A172 (cell line): ENCODE measurements around the gene SAMD14. TPM values are rescaled to one million over a fixed set of nuclear protein-coding genes. Genes with fewer than 3 reads are reported as not detected.
A peak's percentile ranks its signal among the peaks of the same experiment; 100 is the strongest.

Source experiments
- DNase-seq: peaks from one replicate; pipeline ENCODE4 v3.0.0-alpha.2; 2015; ENCODE audit warnings: low spot score
- total RNA-seq: library from RNA; depleted of rRNA; stranded (reverse); fragments of >200 nt; shearing (Covaris generic); gene quantifications from 2 replicates; pipeline ENCODE4 v1.2.3, GENCODE V29; 2014

SAMD14 gene
- total RNA-seq, 1 experiment from 2014 or later, result 0.62 TPM

DNA sequence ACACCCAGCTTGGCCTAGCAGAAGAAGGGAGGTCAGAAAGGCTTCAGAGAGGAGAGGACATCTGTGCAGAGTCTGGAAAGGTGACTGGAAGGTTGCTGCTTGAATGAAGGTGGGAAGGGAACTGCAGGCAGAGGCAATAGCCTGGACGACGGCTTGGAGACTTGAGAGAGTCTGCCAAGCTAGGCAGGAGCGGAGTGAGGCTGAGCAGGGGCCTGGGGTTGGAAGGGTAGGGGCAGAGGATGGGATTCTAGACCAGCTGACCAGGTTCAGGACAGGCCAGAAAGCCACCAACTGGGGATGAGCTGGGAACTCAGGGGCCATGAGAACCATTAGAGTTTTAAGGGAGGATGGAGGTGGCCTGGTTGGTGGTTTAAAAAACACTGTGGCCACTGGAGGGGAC, 35.5 kb upstream of the SAMD14 start:
- no peak for DNase-seq

DNA sequence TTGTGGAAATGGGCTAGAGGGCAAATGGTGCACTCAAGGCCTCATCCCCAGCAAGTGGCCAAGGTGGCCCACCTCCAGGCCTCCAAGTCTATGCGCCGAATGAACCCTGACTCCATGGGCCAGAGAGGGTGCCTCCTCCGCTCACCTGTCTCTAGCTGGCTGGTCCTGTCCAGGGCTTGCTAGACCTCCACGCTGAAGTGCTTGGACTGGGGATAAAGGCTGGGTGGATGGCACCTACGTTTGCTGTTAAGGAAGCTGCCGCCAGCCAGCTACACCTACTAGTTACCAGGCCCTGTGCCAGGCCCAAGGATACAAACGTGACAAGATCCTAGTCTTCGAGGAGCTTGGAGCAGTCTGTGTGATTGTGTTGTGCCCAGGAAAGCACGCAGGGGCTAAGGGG, 35.1 kb upstream of the SAMD14 start:
- no peak for DNase-seq

DNA sequence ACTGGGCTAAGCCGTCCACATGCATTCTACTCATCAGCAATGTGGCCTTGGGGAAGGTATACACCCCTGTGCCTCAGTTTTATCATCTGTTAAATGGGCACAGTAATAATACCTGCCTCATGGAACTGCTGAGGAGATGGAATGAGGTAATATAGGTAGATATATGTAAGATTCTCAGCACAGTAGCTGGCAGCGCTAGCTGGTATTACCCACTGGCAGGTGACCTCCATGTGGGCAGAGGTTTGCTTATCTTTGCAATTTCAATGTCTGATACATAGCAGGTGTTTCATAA, 34.7 kb upstream of the SAMD14 start:
- DNase-seq, result no peak

DNA sequence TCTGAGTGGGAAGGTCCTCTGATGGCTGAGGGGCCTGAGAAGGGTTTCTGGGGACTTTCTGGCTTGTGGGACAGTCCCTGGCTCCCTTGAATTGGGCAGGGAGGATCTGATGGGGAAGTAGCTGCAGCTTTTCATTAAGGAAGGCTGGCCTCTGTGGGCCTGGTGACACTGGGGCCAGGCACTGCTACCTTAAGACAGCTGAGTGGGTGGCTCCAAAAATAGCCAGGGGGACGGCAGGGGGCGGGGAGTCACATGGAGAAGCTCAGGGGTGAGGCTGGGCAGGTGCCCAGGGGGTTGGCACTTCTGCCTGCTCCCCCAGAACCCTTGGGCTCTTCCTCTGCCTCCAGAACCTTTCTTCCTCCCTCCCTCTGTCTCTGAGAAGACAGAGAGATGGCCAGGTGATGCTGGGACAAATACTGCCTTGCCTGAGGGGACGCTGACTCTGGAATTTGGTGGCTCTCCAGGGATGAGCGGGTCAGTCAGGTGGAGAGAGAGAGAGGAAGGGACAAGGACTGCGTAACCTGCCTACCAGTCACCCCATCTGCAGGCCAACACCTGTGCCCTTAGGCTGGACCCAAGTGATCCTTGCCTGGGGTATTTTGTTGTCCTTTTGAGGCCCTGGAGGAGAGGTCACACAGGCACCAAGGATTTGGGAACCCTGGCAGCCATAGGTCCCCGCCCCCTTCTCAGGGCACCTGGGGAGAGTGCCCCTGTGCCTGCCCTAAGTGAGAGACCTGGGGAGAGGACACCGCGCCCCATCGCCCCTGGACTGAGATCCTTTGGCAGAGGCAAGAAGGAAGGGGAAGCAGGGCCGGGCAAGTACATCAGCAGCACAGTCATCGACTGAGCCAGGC, 34.1 kb upstream of the SAMD14 start:
- no peak for DNase-seq

DNA sequence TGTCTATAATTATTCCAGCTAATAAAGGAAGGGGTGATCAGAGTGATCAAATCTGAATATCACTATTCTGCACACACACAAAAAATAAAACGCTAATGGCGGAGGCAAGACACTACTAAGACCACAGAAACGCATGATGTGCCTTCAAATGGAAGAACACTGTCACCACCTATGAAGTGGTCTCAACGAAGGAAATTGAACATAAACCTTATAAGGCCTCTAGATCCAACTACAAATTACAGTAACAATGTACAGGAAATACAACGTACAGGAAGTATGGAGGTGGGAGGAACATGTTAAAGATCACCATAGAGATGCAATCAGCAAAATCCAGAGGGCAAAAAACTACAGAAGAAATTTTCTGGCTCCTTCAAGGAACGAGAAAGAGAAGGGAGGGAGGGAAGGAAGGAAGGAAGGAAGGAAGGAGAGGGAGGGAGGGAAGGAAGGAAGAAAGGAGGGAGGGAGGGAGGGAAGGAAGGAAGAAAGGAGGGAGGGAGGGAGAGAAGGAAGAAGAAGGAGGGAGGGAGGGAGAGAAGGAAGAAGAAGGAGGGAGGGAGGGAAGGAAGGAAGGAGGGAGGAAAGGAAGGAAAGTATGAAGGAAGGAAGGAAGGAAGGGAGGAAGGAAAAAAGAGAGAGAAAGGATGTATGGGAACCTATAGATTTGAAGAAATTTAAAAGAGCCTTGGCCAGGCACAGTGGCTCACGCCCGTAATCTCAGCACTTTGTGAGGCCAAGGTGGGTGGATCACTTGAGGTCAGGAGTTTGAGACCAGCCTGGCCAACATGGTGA, 32.7 kb upstream of the SAMD14 start:
- no peak for DNase-seq

DNA sequence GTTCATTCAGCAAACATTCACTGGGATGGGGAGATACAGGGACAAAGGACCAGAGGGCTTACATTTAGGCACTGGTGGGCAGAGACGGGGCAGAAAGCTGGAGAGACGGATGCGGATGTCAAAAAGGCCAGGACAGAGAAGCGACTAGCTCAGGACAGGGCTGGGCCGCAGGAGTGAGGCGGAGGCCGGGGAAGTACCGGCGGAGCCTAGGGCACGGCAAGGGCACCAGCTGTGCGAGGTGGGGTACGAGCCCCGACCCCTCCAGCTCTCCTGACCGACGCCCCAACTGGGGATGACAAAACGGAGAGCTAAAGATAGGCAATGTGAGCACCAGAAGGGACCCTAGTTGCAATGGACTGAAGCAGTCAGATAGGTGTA, 31.9 kb upstream of the SAMD14 start:
- no peak for DNase-seq

DNA sequence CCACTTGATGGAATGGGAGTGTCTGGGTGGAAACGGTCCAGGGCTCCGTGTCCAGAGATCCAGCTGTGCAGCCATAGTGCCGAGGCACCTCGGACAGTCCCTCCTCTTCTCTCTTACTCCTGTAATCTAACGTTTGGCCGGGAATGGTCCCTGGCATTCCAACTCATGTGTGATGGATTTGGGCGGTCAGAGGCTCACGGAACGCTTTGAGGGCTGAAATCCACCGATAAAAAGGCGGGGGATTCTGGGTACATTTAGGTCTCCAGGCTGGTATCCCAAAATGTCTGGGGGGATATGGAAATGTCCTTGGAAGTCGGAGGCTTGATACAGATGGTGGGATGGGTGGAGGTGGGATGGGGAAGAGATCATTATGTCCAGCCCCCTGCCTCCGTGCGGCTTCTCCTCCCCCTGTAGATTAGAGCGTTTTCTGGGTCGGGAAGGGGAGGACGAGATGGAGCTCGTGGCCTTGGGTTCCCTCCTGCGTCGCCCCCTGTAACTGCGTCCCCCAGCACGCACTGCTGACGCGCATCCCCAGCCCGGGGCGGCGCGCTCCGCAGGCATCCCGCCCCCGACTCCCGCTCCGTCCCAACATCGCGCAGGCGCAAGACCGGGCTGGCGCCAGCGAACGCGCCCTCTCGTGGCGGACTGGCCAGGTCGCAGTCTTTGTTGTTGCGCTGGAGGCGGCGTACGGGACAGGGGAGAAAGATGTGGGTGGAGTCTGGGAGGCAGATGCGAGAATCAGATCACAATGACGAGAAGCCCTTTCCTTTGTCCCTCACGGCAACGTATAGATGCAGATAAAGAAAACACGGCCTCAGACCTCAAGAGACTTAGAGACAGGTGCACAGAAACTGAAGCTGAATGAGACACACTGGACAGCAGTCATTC, 31.3 kb upstream of the SAMD14 start:
- peak; percentile 78 for DNase-seq

DNA sequence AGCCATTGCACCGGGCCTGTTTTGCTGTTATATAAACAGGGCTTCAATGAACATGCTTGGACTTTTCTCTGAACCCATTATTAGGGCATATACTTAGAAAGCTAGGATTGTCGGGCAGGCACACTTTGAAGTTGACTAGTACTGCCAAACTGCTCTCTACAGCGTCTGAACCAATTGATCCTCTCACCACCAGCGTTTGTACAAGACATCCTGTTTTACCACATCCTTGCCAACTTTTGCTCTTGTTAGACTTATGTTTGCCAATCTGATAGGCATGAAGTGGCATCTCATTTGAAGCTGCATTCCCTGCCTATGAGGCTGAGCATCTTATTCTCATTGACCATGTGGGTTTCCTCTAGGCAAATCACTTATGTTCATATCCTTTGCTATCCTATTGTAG, 27.9 kb upstream of the SAMD14 start:
- DNase-seq, result no peak

DNA sequence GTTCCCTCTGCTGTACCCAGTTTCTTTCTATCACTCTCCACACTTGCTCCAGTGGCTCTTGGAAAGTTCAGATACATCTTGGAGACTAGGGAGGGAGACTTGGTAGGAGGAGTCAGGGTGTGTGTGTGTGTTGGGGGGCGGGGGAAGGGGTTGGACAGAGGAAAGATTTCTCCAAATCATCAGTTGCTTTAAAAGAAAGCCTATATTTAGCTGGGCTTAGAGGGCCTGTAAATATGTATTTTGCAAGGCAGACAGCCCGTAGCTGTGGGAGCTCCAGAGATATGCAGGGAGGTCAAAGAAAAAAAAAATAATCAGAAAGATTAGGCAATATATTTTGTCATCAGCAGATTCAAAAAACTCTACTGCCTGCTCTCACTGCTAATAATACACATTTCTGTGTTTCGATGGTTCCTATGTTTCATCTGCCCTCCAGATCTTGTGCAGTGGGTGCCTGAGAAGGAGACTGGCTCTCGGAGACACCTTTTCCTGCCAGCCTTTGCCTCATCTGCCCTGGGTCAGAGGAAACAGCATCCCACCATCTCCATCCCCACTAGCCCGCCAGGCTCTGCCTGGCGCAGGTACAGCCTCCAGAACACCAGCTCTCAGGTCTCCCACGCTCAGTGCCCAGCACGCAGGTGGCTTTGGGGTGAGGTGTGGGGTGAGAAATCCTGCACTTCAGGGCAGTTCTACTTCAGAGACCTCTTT, 25.3 kb upstream of the SAMD14 start:
- DNase-seq, result no peak

DNA sequence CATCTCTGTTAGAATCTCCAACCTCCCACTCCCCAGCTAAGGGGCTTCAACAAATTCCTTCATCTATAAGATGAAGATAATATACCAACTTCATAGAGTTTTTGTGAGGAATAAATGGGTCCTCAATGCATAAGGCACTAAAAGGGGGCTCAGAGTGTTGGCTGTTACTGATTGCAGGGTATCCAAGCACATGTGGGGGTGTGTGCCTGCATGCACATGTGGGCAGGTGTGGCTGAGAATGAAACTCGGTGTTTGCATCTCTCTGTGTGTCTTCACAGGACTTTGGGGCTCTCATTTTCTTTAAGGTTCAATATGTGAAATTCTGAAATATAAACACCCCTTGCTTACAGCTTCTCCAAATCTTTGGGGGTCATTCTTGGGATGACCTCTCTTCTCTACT, 24.6 kb upstream of the SAMD14 start:
- no peak for DNase-seq

DNA sequence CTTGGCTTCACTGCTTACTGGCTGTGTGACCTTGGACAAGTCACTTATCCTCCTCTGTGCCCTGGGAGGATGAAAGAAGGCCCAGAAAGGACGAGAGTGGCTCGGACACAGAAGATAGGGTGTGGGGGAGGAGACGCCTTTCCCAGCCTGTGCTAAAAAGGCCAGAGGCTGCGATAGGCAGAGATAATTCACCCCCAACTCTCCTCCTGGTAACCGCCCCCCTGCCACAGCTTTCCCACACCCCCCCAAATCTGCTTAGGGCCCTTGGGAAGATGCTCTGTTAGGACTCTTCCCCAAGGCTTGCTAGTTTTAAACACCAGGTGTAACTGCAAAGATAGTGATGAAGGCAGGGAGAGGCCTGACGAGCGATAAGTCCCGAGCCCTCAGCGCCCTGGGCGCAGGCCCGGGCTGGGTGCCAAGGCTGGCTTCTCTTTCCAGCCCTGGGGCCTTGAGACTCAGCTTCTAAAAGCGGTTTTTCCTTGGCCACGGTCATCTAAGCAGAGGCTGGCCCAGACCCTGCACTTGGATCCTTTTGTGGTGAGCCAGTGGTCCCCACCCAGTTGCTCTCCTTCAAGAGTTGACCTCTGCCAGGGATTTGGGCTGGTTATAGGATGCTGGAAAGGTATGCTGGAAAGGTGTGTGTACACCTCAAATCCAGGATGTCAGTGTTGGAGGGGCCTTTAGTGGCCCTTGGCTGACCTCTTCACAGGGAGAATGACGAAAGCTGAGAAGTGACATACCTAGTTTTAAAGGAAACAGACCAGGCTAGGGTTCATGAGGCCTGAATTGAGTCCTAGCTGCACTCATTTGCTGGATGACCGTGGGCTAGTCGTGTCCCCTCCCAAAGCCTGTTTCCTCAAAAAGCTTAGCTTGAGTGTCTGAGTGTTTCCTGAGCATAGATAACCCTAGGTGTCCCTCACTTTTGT, 24.0 kb upstream of the SAMD14 start:
- DNase-seq, result no peak

DNA sequence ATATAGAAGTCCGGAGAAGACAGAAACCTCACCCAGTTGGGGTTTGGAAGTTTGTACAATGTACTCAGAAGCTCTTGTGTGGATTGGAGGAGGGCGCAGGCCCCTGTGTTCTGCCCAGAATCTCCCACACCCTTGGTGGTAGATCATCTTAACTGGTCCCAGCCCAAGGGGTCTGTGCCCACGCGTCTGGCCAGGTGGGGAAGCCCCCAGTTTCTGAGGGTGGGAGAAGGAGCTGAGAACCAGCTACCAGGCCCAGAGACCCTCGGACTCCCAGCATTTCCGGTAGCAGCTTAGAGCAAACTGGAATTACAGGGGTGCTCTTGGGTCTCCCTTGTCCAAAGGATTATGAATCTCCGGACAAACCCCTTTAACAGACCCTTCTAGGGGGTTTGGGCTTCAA, 22.8 kb upstream of the SAMD14 start:
- no peak for DNase-seq

DNA sequence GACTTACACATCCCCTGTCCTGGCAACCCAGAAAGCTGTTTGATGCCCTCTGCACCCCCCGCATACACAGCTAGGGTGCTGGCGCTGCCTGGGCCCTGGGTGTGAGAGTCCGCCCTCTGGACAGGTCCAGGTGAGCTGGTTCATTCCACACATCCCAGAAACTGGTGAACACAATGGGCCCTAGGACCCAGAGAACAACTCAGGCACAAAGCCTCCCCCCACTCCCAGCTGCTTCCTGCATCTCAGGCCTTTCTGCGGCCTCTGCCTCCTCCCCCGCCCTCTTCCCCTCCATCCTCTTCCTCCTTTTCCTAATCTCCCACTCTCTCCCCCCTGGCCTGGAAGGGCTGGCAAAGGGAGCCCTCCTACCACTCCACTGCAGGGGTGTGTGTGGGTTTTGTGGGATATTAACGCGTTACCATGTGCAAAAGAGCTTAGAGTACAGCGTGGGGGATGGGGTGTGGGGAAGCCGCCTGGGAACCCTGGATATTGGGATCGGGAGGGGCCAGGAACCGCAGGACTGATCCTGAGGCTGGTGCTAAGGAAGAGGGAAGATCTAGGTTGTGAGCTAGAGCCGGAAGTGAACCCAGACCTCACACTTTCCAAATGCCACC, 22.1 kb upstream of the SAMD14 start:
- DNase-seq, result peak; percentile 96

DNA sequence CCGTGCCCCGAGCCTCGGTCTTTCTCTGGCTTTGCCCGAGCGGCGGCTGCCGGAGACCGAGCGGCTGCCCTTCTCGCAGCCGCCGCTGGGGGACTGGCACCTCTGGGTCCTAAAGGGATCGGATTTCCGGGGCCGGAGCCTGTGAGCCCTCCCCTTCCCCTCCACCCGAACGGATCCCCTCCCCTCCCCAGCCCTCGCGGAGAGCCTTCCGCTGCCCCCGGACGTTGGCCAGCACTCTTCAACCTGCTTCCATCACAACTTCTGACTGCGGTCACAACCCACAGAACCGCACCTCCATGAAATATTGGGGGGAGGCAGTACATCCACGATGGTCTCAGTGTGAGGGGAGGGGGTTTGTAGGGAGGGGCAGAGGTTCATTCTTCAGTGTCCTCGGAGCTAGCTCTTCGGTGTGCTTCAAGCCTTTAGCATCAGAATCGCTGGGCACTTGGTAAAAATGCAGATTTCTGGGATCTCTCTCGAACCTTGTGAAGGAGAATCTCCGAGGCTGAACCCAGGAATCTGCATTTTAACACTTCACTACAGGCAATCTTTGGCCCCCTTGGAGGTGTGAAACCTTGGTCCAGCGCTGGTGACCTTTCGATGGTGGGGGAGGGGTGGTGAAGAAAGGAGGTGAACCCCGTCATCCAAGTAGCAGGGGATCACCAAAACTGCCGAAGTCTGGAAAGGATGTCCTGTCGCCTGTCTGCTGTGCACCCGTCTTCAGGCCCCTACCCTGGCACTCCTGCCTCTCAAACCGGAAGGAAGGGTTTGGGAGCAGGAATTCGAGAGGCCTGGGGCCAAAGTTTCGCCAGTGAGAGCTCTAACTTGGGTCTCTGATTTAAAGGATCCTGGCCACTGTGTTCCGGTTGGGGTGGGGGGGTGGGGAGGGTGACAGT, 21.3 kb upstream of the SAMD14 start:
- DNase-seq, result peak; percentile 85

DNA sequence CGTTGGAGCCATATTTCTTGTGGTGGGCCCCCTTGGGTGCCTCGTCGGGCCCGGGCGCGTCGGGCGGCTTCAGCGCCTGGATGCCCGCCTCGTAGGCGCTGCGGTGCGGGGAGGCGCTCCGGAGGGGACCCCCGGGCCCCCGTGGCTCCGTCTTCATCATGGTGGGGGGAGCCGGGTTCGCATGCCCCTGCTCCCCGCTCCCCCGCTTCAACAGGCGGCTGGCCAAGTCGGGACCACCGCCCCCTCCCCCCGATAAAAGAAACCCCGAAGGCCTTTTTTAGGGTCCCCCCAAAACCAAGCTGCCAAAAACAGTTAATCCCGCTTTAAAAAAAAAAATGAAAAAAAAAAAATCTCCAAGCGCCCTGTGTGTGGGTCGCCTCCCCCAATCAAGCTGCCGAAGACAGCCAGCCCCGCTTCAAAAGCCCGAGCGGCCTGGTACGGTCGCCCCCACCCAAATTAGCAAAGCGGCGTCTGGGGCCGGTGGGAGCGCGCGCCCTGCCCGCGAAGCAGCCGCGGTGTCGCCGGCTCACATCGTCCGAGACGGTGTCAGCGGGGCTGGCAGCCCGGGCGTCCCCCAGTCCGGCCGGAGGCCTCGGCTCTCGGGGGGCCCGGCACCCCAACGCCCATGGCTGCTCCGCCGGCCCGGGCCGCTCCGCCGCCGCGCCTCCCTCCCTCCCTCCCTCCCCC, 20.5 kb upstream of the SAMD14 start, which contains the start of gene PPP1R9B:
TSS of gene PPP1R9B (minus strand) at position 324 of the 687 bp plus-strand sequence. CDS start at position 160, 164 bp downstream.
- no peak for DNase-seq

DNA sequence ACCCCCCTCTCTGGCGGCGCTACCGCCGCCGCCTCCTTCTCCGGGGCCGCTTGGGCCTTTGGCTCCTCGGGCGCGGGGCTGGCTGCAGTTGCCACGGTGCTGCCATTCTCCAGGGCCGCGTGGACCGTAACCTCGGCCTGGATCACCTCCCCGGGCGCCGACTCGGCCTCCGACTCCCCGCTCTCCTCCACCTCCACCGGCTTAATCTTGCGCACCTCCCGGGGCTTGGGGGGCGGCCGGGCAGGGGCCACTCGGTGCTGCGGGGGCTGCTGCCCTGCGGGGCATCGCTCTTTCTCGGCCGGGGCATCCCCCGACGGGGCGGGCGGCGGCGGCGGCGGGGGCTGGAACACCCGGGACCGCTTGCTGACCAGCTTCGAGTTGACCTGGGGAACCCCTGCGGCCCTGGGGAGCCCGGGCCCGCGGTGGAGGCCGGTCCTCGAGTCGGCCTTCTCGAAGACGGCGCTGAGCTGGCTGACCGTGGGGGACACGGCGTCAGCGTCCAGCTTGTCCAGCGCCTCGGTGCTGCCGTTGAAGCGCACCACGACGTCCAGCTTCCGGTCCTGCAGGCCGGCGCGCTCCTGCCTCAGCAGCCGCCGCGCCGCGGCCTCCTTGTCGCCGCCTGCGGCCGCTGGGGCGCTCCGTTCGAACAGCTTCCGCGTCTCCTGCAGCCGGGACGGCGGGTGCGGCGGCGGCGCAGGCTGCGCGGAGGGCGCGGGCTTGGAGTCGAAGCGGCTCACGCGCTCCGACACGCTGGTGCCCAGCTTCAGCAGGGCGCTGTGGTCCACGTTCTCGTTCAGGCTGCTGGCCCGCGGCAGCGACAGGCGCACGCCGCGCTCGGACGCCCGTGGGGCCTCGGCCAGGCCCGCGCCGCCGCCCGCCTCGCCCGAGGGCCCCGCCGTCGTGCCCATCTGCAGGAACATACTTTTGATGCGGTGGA, 19.7 kb upstream of the SAMD14 start:
- DNase-seq, result no peak

DNA sequence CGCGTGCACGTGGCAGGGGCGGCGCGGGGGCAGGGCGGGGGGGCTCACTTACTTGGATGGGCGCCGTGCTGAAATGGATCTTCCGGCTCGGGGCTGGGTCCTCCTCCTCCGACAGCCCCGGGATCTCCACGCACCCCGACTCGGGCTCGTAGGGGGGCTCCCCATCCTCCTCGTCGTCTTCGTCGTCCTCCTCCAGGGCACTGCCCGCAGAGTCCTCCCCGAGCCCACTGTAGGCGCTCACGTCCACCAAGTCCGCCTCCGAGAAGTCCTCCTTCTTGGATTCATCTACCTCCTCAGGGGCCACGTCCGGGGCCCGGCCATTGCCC, 19.1 kb upstream of the SAMD14 start:
- DNase-seq, result no peak
